ENCODE measurements around the gene FEN1.

GRCh38 chr11:61777234-61778090, 15.2 kb upstream of the FEN1 start:
- no peak for TF ChIP-seq CTCF (IDR thresholded peaks at IDR 0.05)
- no peak for TF ChIP-seq EP300 (IDR thresholded peaks at IDR 0.05)
- TF ChIP-seq POLR2A (IDR thresholded peaks at IDR 0.05): no peak
